PC-3 (cell line): ENCODE measurements around the gene PTH1R.

Experiments used
- CTCF ChIP-seq: fragments of 300-600 bp; sonication (generic); conservative IDR thresholded peaks from 2 replicates; pipeline ENCODE4 v1.5.1; 2017; ENCODE audit warnings: antibody characterized with exemption, low read depth, mild to moderate bottlenecking, low read length
- EZH2 ChIP-seq: fragments of 300-600 bp; sonication (generic); IDR thresholded peaks from one replicate; pipeline ENCODE4 v1.6.1; 2017; ENCODE audit warnings: antibody characterized with exemption, mild to moderate bottlenecking, low read length; ENCODE audit not compliant: unreplicated experiment
- EZH2phosphoT487 ChIP-seq: fragments of 300-600 bp; sonication (generic); IDR thresholded peaks from 2 replicates; pipeline ENCODE4 v1.6.1; 2018; ENCODE audit warnings: mild to moderate bottlenecking, antibody characterized with exemption, low read length, borderline replicate concordance

- TF ChIP-seq EZH2, result no peak
- TF ChIP-seq CTCF, result no peak
- TF ChIP-seq EZH2phosphoT487, result no peak
Observed at GRCh38 chr3:46880884-46881595, 3.5 kb downstream of the PTH1R start.
